M059J (cell line): ENCODE data around the gene APOL2. TPM values are rescaled to one million over a fixed set of nuclear protein-coding genes. Genes with fewer than 3 reads are reported as not detected.
"Not testable (repeated sequence)": the region's sequence is repeated elsewhere in the genome, so short reads cannot be mapped to it uniquely, and the experiment has no call there.

Source experiments
- DNase-seq: peaks from one replicate; pipeline ENCODE4 v3.0.0-alpha.2; 2012; ENCODE audit warnings: low read depth
- total RNA-seq: library from RNA; depleted of rRNA; stranded (reverse); fragments of >200 nt; shearing (Covaris generic); gene quantifications from 2 replicates; pipeline ENCODE4 v1.2.3, GENCODE V29; 2014

APOL2 gene
- total RNA-seq, 1 experiment from 2014 or later, result 64.3 TPM

DNA sequence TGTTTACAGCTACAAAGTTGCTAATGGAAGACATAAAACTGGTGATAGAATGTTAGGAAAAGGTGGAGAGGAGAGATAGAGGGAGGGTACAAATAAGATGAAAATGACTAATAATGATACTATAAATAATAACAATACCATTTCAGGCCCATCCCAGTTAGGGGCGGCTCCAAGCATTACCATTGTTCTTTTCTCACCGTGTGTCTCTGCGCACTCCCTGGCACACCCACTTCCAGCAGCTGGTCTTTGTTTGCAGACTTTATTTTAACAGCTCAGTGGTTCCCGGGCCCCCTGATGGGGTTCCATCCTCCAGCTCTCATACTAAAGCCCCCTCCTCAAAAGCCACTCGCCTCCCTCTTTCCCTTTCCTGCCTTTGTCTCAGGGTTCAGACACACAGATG is 38.3 kb downstream of the APOL2 start:
- not testable (repeated sequence) for DNase-seq

GRCh38 chr22:36199001-36199551 is 40.3 kb downstream of the APOL2 start:
- peak; percentile 28 for DNase-seq

GRCh38 chr22:36198536-36198935 is 40.8 kb downstream of the APOL2 start:
- no peak for DNase-seq

DNA sequence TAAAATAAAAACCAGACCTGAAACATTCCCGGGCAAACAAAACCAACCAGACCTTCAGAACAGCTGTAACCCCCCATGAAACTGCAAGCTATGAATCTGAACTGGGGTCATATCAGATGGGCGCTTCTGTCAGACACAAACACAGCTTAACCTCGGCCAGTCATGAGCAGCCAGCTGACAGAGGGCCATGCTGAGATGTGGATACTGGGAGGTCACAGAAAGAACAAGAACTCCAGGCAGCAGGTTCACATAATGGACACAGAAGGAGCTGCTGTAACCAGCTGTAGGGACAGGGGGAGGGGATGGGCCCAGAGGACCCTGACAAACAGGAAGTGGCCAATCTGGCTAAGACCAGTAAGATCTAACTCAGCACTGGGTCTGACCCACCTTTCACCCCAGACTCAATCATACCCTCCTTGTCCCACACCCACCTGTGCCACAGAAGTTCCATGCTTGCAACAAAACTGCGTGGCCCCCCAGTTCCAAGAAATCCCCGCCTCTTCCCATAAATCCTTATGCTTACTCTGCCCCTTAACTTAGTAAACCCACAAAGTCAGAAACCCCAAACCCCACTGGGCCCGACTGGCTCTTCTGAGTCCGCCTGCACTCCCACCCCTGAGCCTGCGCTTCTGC is 41.7 kb downstream of the APOL2 start:
- DNase-seq, result no peak

DNA sequence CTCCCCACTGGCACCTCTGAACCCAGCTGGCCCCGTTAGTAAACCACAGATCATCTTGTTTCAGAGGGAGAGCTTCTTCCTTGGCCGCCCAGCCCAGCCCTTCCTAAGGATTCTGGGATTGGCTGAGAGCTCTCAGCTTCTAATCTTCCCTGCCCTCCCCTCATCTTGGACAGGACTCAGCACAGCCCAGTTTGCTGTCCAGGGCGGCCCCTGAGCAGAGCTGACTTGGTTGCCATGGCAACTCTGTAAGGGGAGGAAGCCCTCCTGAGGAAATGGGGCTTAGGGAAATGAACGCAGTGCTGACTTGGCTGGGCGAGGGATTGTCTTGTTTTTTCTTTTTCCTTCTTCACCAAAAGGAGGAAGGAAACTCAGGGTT is 42.3 kb downstream of the APOL2 start:
- DNase-seq, result peak; percentile 14

- no peak for DNase-seq
These were observed 42.9 kb downstream of the APOL2 start for GRCh38 chr22:36196254-36197064.

- peak; percentile 54 for DNase-seq
These were observed 44.4 kb downstream of the APOL2 start for GRCh38 chr22:36194971-36195370.

DNA sequence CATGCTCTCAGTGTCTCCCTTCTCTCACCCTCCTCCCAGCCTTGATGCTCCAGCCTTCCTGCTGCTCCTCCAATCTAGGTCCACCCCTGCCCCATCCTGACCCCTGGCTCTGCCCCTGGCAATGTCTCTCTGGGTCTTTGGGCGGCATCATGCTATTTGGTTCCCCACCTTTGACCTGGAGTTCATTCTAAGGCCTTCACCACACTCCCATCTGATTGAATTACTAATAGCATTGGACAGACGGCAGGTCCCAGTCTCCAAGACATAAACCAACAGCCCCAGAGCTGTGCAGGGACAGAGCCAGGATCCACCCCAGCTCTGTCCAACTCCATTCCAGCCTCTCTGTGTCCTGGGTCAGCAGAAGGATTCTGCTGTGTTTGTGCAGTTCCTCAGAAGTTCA is 44.9 kb downstream of the APOL2 start:
- no peak for DNase-seq

DNA sequence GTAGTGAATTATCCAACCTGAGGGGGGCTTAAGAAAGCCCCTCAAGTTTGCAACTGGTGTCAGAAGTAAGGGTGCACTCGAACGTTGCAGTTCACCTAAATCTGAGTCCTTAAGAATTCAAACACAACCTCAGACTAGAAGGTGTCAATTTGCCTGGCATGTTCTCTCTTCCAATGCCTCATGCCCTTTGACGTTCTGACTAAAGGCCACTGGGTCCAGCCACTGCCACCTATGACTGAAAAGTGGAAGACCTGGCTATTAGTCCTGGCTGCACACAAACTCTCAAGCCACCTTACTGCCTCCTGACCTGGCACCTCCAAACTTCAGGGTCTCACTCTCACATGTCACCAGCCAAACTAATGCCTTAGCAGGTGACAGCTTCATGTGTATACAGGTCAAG is 45.8 kb downstream of the APOL2 start:
- no peak for DNase-seq

DNA sequence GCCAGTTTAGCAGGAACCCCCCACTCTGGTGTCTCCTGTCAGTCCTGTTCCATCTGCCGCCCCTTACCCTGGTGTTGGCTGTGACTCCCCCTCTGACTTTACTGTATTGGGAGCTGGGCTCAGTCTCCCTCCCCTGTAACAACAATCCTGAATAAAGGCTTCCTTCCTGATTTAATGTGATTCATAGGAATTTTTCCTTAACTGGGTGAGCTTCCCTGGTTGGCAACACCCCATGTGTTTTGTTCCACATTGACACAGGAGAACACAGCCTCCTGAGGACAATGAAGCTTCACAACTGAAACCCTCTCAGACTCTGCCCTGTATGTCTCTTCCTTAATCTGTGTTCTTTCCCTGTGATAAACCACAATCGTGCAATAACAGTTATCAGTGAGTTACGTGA is 46.2 kb downstream of the APOL2 start:
- no peak for DNase-seq

DNA sequence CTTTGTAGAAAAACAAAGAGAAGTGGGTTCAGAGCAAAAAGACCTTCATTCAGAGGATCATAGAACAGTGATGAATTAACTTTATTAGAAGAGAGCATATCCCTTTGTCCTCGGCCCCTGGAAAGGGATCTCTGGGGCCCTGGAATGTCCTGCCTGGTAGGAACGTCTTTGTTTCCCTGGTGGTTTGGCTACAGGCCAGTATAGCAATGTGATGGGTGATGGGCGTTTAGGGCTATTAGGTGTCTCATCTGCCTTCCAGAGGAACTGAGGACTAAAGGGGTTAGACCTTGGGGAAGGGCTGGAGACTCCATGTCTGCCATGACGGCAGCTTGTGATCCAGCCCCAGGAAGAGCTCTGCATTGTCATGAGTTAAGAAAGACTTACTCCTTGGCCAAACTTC is 46.8 kb downstream of the APOL2 start:
- peak; percentile 19 for DNase-seq

DNA sequence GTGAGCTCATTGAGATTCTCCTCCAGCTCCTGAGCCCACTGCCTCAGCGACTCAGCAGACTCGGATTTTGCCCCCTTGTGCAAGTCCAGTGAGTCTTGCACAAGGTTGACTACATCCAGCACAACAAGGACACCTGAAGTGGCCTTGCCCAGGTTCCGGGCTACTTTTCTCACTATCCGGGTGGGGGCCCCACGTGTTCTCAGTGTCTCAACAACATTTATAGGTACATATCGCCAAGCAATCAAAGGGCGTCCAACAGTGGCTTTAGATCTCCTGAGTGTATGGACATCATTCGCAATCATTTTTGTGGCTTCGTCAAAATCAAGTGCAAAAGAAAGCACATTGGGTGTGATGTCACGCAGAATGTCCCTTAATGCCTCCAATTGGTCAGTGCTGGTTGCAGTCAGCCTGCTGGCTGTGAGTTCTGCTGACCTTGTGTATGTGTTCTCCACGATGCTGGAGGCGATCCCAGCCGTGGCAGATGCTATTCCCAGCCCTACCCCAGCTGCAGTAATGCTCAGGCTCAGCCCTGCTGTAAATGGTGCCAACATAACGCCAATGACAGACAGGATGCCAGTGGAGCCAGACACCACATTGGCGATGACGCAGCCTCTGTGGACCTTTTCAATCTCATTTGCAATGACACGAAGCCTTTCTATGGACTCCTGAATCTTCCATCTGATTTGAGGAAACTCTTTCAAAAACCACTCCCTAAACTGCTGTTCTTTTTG is 48.1 kb downstream of the APOL2 start:
- peak; percentile 25 for DNase-seq

DNA sequence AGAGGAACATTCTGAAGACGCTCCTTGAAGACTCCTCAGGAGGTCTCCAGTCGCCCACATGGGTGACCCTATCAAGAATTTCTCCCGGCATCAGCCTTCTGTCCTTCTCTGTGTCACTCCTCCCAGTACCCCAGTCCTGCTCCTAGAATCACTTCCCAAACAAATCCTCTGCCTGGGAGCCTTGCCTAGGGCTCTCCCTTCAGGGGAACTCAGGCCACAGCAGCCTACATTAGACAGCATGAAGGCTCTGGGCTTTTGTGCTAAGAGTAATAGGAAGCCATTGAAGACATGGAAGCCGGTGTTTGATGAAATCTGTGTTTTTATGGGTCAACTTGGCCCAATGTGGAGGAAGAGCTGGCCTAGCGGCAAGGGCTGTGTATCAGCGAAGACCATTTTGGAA is 51.5 kb downstream of the APOL2 start:
- not testable (repeated sequence) for DNase-seq

- DNase-seq, result no peak
These were observed 53.3 kb downstream of the APOL2 start for GRCh38 chr22:36185828-36186624.

DNA sequence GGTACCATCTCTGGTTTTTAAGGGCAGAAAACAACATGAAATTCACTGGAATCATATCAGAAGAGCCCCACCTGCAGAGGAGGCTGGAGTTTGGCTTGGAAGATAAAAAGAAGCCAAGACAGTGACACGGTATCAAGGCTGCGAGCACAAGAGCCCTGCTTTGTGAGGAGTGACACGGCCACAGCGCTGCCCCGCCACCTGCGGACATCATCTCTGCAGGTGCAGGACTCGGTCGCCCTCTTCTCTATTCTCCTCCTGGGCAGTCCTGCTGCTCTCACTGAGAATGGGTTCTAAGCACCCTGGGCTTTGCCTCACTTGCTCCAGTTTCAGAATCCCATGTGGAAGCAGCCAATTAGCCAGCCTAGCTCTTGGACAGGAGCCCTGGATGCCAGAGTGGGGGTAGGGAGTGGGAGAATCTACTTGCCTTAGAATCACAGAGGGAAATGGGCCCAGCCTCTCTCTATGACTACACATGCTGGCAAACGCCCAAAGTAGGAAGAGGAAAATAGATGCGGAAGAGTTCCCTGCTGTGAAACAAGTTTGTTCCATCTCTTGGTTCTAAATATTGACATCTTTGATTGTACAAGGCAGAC is 54.8 kb downstream of the APOL2 start:
- DNase-seq, result no peak

GRCh38 chr22:36183446-36183845 is 55.9 kb downstream of the APOL2 start:
- DNase-seq, result no peak

- no peak for DNase-seq
These were observed 56.5 kb downstream of the APOL2 start for GRCh38 chr22:36182857-36183256.

- DNase-seq, result no peak
These were observed 57.3 kb downstream of the APOL2 start for GRCh38 chr22:36182056-36182455.

DNA sequence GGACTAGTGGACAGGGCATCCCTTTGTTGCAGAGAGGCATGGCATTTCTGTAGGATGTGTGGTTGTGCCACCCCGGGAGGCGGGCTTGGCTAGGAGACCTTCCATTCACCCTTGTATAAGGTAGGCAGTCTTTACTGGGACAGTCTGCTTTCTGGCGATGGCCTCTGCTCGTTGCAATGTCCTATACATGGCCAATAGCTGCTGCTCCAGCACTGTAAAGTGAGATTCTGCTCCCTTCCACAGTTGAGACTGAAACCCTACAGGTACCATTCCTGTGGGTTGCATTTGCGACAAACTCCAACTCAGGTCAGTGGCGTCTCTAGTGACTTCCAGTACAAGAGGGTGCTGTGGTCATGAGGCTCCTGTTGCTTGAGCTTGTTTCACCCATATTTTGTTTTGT is 58.4 kb downstream of the APOL2 start:
- no peak for DNase-seq

DNA sequence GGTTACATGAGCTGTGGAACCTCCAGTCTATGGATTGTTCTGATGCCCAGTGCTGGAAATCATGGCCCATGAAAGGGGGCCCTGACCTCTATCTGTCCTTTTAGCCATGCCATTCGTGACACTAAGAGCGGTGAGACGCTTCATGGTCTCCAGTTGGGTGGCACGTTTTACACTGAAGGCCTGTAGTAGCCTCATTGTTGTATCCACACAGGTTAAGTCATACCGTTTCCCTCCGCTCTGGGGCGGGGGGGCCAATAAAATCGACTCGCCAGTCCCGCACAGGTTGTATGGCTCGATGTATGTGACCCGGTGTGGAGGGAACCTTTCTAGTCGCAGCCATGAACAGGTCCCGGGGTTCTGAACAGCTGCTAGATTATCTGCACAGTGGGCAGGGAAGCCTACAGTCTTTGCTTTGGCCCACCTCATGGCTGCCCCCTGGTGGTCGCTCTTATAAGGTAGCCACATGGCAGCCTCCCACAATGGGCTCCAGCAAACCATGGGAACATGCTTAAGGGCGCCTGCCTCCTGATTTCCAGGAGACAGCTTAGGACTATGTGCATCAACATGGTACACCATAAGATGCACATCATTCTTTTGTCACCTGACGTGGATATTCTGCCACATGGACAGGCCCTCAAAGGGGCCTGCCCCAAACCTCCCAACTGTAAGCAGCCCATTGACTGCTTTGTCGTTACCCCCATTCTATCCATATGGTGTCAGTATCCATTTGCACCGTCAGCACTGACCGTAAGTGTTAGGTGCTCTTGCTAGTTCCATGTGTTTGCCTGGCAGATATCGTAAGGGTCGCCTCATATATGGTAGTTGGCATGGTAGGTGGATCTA is 59.1 kb downstream of the APOL2 start:
- DNase-seq, result peak; percentile 59
